Measurements from ENCODE around the gene FAAH. TPM values are rescaled to one million over a fixed set of nuclear protein-coding genes. Genes with fewer than 3 reads are reported as not detected.

Gene FAAH
- total and polyA plus RNA-seq, 2 of the 4 experiments (the other 2 are of a cell fraction): under 0.01 to 0.19 TPM

DNA sequence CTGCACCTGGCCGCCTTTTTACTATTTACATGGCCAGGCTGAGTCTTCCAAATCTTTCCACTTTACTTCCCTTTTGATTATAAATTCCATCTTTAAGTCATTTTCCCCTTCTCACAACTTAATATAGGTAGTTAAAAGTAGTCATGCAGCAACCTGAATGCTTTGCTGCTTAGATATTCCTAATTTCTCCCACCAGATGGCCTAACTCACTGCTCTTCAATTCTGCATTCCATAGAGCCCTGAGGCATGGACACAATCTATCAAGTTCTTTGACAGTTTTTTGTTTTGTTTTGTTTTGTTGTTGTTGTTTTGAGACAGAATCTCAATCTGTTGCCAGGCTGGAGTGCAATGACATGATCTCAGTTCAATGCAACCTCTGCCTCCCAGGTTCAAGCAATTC, 21.7 kb upstream of the FAAH start:
- no peak overlapping the region for H3K23ac ChIP-seq (ENCODE audit: low read depth, low read length)
- H2BK5ac ChIP-seq (ENCODE audit: low read depth, low read length, poor library complexity, severe bottlenecking): no peak overlapping the region
- no peaks in the 10 kb centered on the region for H4K20me1 ChIP-seq (ENCODE audit: insufficient read depth, low read length)
- no peak overlapping the region for H3K4ac ChIP-seq (ENCODE audit: low read depth, low read length)
- H2AK5ac ChIP-seq (ENCODE audit: low read depth, low read length): no peak overlapping the region
- H3K79me1 ChIP-seq (ENCODE audit: low read depth in 1 of 2, low read length in 2 of 2): no peaks in the 10 kb centered on the region
- TF ChIP-seq RCOR1 (IDR thresholded peaks at IDR 0.05; ENCODE audit: insufficient replicate concordance, low read length) (no peak), FOS (IDR thresholded peaks at IDR 0.05; ENCODE audit: low read depth, low read length) (no peak)
- no peak for ATAC-seq (ENCODE audit: low read depth)
- H3K27ac ChIP-seq (ENCODE audit: insufficient read depth, low read length): no peak overlapping the region
- H2BK120ac ChIP-seq (ENCODE audit: low read depth, low read length): no peak overlapping the region
- H3K36me3 ChIP-seq (ENCODE audit: control insufficient read depth, insufficient read depth, low read length): peaks cover 8% of the 10 kb centered on the region
- no peak overlapping the region for H3K14ac ChIP-seq (replicated peaks; ENCODE audit: low read depth, low read length)
- H3K4me3 ChIP-seq (ENCODE audit: insufficient read depth, low read depth, low read length): no peak overlapping the region
- no peak overlapping the region for H2BK20ac ChIP-seq (ENCODE audit: low read depth, low read length)
- H4K91ac ChIP-seq (ENCODE audit: insufficient read depth, low read depth, low read length): no peak overlapping the region
- H3K56ac ChIP-seq (ENCODE audit: extremely low read depth, insufficient read depth, low read length): no peak overlapping the region
- no peaks in the 10 kb centered on the region for H3K4me1 ChIP-seq (ENCODE audit: control insufficient read depth, insufficient read depth, low read length)
- H2BK15ac ChIP-seq (ENCODE audit: low read depth, low read length): no peak overlapping the region
- H3K4me2 ChIP-seq (ENCODE audit: low read depth, low read length): no peak overlapping the region
- H3K9me3 ChIP-seq (ENCODE audit: control insufficient read depth, insufficient read depth, low read length): no peaks in the 10 kb centered on the region
- BruUV-seq (replicated peaks): no TSS peak
- H4K5ac ChIP-seq (ENCODE audit: low read depth, low read length): no peak overlapping the region
- intact Hi-C loops (cut with micrococcal nuclease): no loop called here
- ChIA-PET POLR2A (ENCODE audit: unreplicated experiment) (no interaction called here), CTCF (no interaction called here)
- H2AK9ac ChIP-seq (replicated peaks; ENCODE audit: low read depth, low read length, poor library complexity): no peak overlapping the region
- dilution Hi-C loops (cut with HindIII; ENCODE audit: low sequenced_read_pairs, unreplicated experiment): no loop called here
- DNase-seq: no peak
- H3K18ac ChIP-seq (ENCODE audit: low read depth, low read length): no peak overlapping the region
- H3K9ac ChIP-seq (ENCODE audit: low read depth, low read length): no peak overlapping the region
- no peaks in the 10 kb centered on the region for H3K27me3 ChIP-seq (ENCODE audit: control insufficient read depth, insufficient read depth, low read length)
- in situ Hi-C loops (cut with MboI; ENCODE audit: low sequenced_read_pairs): no loop called here
- H4K8ac ChIP-seq (ENCODE audit: low read depth in 2 of 2, low read length in 2 of 2): no peak overlapping the region
- H3K9me1 ChIP-seq (ENCODE audit: insufficient read depth, low read length): 0 out of 2 replicates have a peak, but pooled peaks cover 4% of the 10 kb centered on the region
- no peak overlapping the region for H2AFZ ChIP-seq (replicated peaks; ENCODE audit: low read length, poor library complexity)
- WGBS, 2 experiments (ENCODE audit: extremely low coverage in 2 of 2, insufficient read length in 1 of 2): no CpG with 5 or more reads among the region's 1 CpG
